ENCODE results near the gene BLVRA.

Gene BLVRA

DNA sequence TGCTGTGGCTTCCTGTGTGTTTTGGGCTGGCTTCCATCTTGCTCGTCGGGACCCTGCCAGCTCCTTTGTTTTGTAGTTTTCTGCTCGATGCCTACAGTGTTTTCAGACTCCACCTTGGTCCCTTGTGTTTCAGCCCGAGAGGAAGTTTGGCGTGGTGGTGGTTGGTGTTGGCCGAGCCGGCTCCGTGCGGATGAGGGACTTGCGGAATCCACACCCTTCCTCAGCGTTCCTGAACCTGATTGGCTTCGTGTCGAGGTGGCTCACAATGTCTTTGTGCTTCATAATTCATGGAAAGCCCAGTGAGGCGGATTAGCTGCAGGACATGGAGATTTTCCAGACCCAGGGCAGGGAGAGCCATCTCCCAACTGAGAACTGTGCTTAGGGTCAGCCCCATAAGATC is 29.3 kb downstream of the BLVRA start:
- H3F3A ChIP-seq (ENCODE audit: insufficient read depth, low read length): no peaks in the 10 kb centered on the region
- H3K9me2 ChIP-seq (replicated peaks; ENCODE audit: insufficient read depth, low read length): no peaks in the 10 kb centered on the region
- H3K27me3 ChIP-seq (replicated peaks; ENCODE audit: insufficient read depth, low read length): no peaks in the 10 kb centered on the region
- no peak overlapping the region for H3K9ac ChIP-seq (ENCODE audit: low read length)
- no peak overlapping the region for H3K4me3 ChIP-seq (ENCODE audit: low read length)
- no peaks in the 10 kb centered on the region for H3K9me3 ChIP-seq (replicated peaks; ENCODE audit: insufficient read depth, low read length)
- H4K20me1 ChIP-seq (ENCODE audit: insufficient read depth, low read length): no peaks in the 10 kb centered on the region
- H3K79me2 ChIP-seq (ENCODE audit: low read length): no peaks in the 10 kb centered on the region
- H2AFZ ChIP-seq (ENCODE audit: low read length): no peak overlapping the region
- DNase-seq: no peak
- H3K4me1 ChIP-seq (ENCODE audit: low read length): no peaks in the 10 kb centered on the region
- no peak overlapping the region for H3K27ac ChIP-seq (ENCODE audit: low read length)
- TF ChIP-seq, protein P1, sequence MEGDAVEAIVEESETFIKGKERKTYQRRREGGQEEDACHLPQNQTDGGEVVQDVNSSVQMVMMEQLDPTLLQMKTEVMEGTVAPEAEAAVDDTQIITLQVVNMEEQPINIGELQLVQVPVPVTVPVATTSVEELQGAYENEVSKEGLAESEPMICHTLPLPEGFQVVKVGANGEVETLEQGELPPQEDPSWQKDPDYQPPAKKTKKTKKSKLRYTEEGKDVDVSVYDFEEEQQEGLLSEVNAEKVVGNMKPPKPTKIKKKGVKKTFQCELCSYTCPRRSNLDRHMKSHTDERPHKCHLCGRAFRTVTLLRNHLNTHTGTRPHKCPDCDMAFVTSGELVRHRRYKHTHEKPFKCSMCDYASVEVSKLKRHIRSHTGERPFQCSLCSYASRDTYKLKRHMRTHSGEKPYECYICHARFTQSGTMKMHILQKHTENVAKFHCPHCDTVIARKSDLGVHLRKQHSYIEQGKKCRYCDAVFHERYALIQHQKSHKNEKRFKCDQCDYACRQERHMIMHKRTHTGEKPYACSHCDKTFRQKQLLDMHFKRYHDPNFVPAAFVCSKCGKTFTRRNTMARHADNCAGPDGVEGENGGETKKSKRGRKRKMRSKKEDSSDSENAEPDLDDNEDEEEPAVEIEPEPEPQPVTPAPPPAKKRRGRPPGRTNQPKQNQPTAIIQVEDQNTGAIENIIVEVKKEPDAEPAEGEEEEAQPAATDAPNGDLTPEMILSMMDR (IDR thresholded peaks at IDR 0.05; ENCODE audit: low read length): no peak
- TF ChIP-seq EZH2phosphoT487 (IDR thresholded peaks at IDR 0.05; ENCODE audit: low read length) (no peak), EZH2 (optimal IDR thresholded peaks at IDR 0.05; ENCODE audit: low read depth, low read length) (no peak)
- no peak overlapping the region for H3K4me2 ChIP-seq (ENCODE audit: low read depth, low read length)
- H3K36me3 ChIP-seq (replicated peaks; ENCODE audit: insufficient read depth, low read length): no peaks in the 10 kb centered on the region

DNA sequence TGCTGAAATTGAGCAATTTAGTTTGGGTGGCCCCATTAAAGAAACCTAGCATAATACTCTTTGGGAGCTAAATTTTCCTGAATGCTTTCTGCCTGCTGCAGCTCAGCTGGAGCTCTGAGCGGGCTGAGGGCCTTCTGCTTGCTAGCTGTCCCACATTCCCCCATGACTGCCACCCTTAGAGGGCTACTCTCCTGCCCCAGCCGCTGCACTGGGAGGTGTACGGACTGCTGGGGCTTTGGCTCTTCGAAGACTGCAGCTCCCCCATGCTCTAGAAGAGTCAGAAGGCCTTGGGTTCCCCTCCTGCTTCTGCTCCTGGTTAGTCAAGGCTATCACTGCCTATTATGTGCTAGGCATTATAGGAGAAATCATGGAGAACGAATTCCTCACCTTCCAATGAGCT is 31.5 kb downstream of the BLVRA start:
- H3K4me1 ChIP-seq (ENCODE audit: low read length): no peaks in the 10 kb centered on the region
- no peaks in the 10 kb centered on the region for H3K9me2 ChIP-seq (replicated peaks; ENCODE audit: insufficient read depth, low read length)
- H3K9ac ChIP-seq (ENCODE audit: low read length): no peak overlapping the region
- H3F3A ChIP-seq (ENCODE audit: insufficient read depth, low read length): no peaks in the 10 kb centered on the region
- no peaks in the 10 kb centered on the region for H3K27me3 ChIP-seq (replicated peaks; ENCODE audit: insufficient read depth, low read length)
- H3K27ac ChIP-seq (ENCODE audit: low read length): no peak overlapping the region
- no peaks in the 10 kb centered on the region for H3K9me3 ChIP-seq (replicated peaks; ENCODE audit: insufficient read depth, low read length)
- DNase-seq: no peak
- H3K4me2 ChIP-seq (ENCODE audit: low read depth, low read length): no peak overlapping the region
- H3K36me3 ChIP-seq (replicated peaks; ENCODE audit: insufficient read depth, low read length): no peaks in the 10 kb centered on the region
- H3K4me3 ChIP-seq (ENCODE audit: low read length): no peak overlapping the region
- no peak overlapping the region for H2AFZ ChIP-seq (ENCODE audit: low read length)
- H4K20me1 ChIP-seq (ENCODE audit: insufficient read depth, low read length): no peaks in the 10 kb centered on the region
- no peaks in the 10 kb centered on the region for H3K79me2 ChIP-seq (ENCODE audit: low read length)
- TF ChIP-seq EZH2 (optimal IDR thresholded peaks at IDR 0.05; ENCODE audit: low read depth, low read length) (no peak), EZH2phosphoT487 (IDR thresholded peaks at IDR 0.05; ENCODE audit: low read length) (no peak)
- TF ChIP-seq, protein P1 (IDR thresholded peaks at IDR 0.05; ENCODE audit: low read length): no peak

DNA sequence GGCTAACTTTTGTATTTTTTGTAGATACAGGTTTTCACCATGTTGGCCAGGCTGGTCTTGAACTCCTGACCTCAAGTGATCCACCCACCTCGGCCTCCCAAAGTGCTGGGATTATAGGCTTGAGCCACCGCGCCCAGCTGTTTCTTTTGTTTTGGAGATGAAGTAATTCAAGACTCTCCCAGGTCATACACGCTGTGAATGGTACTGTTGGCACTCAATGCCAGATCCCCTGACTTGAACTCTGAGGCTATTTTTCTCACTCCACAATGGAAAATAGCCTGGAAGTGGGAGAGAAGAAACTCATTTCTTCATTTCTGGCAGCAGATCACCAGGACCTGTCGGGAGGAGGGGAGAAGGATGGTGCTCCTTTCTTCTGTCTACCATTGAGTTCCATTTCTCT is 32.4 kb downstream of the BLVRA start:
- no peaks in the 10 kb centered on the region for H3K9me3 ChIP-seq (replicated peaks; ENCODE audit: insufficient read depth, low read length)
- DNase-seq: no peak
- no peaks in the 10 kb centered on the region for H4K20me1 ChIP-seq (ENCODE audit: insufficient read depth, low read length)
- no peak overlapping the region for H3K27ac ChIP-seq (ENCODE audit: low read length)
- no peaks in the 10 kb centered on the region for H3K27me3 ChIP-seq (replicated peaks; ENCODE audit: insufficient read depth, low read length)
- H3K9me2 ChIP-seq (replicated peaks; ENCODE audit: insufficient read depth, low read length): no peaks in the 10 kb centered on the region
- H3K9ac ChIP-seq (ENCODE audit: low read length): no peak overlapping the region
- H3K79me2 ChIP-seq (ENCODE audit: low read length): no peaks in the 10 kb centered on the region
- H3K4me2 ChIP-seq (ENCODE audit: low read depth, low read length): no peak overlapping the region
- TF ChIP-seq, protein P1 (IDR thresholded peaks at IDR 0.05; ENCODE audit: low read length): no peak
- TF ChIP-seq EZH2 (optimal IDR thresholded peaks at IDR 0.05; ENCODE audit: low read depth, low read length): no peak
- TF ChIP-seq EZH2phosphoT487 (IDR thresholded peaks at IDR 0.05; ENCODE audit: low read length): no peak
- H3K36me3 ChIP-seq (replicated peaks; ENCODE audit: insufficient read depth, low read length): no peaks in the 10 kb centered on the region
- H3F3A ChIP-seq (ENCODE audit: insufficient read depth, low read length): no peaks in the 10 kb centered on the region
- H2AFZ ChIP-seq (ENCODE audit: low read length): no peak overlapping the region
- no peaks in the 10 kb centered on the region for H3K4me1 ChIP-seq (ENCODE audit: low read length)
- no peak overlapping the region for H3K4me3 ChIP-seq (ENCODE audit: low read length)
